Effector memory CD8-positive, alpha-beta T cell (primary cell): ENCODE measurements around the gene APBB2.

Source experiments
- ATAC-seq: fragments of 150-1000 bp; cut with Tn5 transposase; replicated peaks from 2 replicates; pipeline ENCODE4 v1.10.0; 2021; ENCODE audit warnings: mild to moderate bottlenecking, moderate library complexity
- DNase-seq, 3 experiments: peaks; one replicate each; pipeline ENCODE4 v3.0.0; 2021
- H3K27ac Mint-ChIP-seq, 2 donors: one replicate each; pipeline ENCODE4 v1.8.0; 2022; ENCODE audit warnings: mild to moderate bottlenecking in 2 of 2, mixed read lengths in 2 of 2, moderate library complexity in 2 of 2
- H3K27me3 Mint-ChIP-seq, 2 donors: one replicate each; pipeline ENCODE4 v1.8.0; 2022; ENCODE audit warnings: mixed read lengths in 2 of 2
- H3K36me3 Mint-ChIP-seq: one replicate; pipeline ENCODE4 v1.8.0; 2022; ENCODE audit warnings: mild to moderate bottlenecking, moderate library complexity, mixed read lengths; ENCODE audit not compliant: insufficient read depth
- H3K4me1 Mint-ChIP-seq, 2 donors: one replicate each; pipeline ENCODE4 v1.8.0; 2022; ENCODE audit warnings: low read depth in 2 of 2, mixed read lengths in 2 of 2
- H3K4me3 Mint-ChIP-seq, 2 donors: one replicate each; pipeline ENCODE4 v1.8.0; 2022; ENCODE audit warnings: mild to moderate bottlenecking in 2 of 2, mixed read lengths in 2 of 2, moderate library complexity in 2 of 2
- H3K9me3 Mint-ChIP-seq, 2 donors: one replicate each; pipeline ENCODE4 v1.8.0; 2022; ENCODE audit warnings: mixed read lengths in 2 of 2

The APBB2 gene

DNA sequence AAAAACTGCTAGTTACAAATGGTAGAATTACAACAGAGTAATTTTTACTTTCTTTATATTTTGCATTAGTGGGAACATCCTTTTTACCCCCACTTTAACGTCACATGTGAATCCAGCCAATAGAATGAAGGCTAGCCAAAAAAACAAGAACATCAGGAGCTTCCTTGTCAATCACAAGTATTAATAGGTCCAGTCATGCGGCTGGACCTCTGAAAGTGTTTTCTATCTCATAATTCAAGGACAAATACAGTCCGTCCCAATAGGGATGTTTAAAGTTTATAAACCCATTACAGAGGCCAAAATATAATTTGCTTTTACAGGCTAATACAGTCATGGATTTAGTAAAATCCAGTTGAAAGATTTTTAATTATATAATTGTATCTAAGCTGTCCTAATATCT is 110.7 kb downstream of the APBB2 start:
- Mint-ChIP-seq H3K27ac (no peak overlapping the region), H3K4me1 (no peaks in the 10 kb centered on the region)
- no peak for ATAC-seq

DNA sequence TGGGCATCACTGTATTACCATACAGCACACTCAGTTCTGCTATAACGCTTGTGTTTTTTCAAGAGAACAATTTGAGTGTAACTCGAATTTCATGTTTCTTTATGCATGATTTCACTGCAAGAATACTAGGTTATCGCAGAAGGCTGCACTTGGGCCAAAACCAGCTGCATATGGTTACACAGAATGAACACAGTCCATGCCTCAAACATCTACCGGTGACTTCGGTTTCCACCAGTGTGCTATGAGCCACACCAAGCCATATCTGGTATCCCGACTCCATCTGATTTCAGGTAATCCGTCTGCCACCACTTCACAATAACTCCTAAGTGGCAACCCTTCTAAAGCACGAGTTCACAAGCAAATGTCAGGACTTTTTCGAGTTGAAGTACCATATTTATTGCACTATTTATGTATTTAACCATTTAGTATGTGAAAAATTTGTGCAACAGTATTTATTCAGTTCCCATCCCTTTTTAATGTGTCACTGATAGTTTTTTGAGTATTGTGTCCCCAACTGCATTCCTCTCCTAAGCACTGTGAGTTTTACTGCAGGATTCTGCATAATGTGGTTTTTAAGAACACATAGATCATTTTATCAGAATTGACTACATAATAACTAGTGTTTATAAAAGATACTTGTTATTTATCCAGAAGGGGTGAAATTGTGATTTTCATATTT is 111.8 kb downstream of the APBB2 start:
- ATAC-seq: no peak
- H3K27me3 Mint-ChIP-seq: no peaks in the 10 kb centered on the region
- H3K9me3 Mint-ChIP-seq: no peaks in the 10 kb centered on the region
- H3K36me3 Mint-ChIP-seq: no peaks in the 10 kb centered on the region
- no peak for DNase-seq
- H3K4me1 Mint-ChIP-seq: no peaks in the 10 kb centered on the region
- H3K4me3 Mint-ChIP-seq: no peak overlapping the region
- H3K27ac Mint-ChIP-seq: no peak overlapping the region

More for the DNA sequence above, 110.7 kb downstream of the APBB2 start:
- H3K27me3 Mint-ChIP-seq: no peaks in the 10 kb centered on the region
- DNase-seq: no peak
- H3K9me3 Mint-ChIP-seq: no peaks in the 10 kb centered on the region
- no peaks in the 10 kb centered on the region for H3K36me3 Mint-ChIP-seq
- no peak overlapping the region for H3K4me3 Mint-ChIP-seq

DNA sequence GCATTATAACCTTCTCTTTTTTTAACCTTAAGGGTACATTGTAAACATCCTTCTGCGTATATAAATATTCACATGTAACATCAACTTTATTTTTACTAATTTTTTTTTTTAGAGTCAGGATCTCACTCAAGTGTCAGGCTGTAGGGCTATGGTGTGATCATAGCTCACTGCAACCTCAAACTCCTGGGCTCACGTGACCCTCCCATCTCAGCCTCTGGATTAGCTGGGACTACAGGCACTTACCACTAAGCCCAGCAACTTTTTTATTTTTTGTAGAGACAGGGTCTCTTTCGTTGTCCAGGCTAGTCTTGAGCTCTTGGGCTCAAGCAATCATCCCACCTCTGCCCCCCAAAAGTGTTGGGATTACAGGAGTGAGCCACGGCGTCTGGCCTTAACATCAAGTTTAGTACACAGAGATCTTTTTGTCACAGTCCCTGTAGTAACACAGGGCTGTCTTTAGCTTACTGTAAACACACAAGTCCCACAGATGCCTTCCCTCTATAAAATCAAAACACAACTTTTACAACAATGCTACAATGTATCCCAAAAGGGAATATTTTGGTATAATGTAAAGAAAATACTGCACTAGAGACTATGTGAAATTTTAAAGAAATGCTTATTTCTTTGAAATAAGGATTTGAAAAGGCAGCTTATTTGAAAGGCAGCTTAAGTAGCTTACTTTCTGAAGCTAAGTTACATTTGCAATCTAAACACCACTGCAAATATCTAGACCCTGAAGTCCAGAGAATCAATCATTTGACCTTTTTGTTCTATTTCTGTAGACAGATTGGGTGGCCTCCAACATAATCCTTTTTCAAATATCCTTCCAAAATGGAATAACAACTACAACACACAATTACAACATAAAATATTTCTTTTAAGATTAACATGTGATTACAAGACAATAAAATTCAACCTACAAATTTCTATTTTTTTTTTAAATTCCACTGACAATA is 116.0 kb downstream of the APBB2 start:
- ATAC-seq: no peak
- Mint-ChIP-seq H3K4me3 (no peak overlapping the region), H3K27me3 (no peaks in the 10 kb centered on the region)

DNA sequence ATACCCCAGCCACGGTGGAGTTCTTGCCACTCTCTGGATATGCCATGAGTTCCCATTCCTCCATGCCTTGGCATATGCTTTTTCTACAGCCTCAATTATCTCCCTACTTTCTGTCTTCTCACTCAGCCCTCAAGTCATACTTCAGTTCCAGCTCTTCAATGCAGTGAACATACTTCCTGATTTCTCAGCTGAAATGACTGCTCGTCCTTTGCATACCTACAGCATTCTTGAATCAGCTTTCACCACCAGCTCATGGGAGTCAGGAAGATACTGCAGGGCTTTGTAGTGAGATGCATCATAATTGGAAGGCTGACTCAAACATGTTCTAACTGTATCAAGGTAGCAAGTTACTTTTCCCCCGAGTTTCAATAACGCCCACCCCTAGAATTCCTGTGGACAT is 118.4 kb downstream of the APBB2 start:
- Mint-ChIP-seq H3K4me3 (no peak overlapping the region), H3K9me3 (peaks cover 0 to 3% of the 10 kb centered on the region in 2 donors), H3K27ac (no peak overlapping the region), H3K4me1 (no peaks in the 10 kb centered on the region), H3K36me3 (no peaks in the 10 kb centered on the region), H3K27me3 (no peaks in the 10 kb centered on the region)
- ATAC-seq (no peak), DNase-seq (no peak)

More for the DNA sequence above, 116.0 kb downstream of the APBB2 start:
- no peaks in the 10 kb centered on the region for H3K4me1 Mint-ChIP-seq
- H3K36me3 Mint-ChIP-seq: no peaks in the 10 kb centered on the region
- H3K9me3 Mint-ChIP-seq: peaks cover 0 to 3% of the 10 kb centered on the region in 2 donors
- H3K27ac Mint-ChIP-seq: no peak overlapping the region
- DNase-seq: no peak

DNA sequence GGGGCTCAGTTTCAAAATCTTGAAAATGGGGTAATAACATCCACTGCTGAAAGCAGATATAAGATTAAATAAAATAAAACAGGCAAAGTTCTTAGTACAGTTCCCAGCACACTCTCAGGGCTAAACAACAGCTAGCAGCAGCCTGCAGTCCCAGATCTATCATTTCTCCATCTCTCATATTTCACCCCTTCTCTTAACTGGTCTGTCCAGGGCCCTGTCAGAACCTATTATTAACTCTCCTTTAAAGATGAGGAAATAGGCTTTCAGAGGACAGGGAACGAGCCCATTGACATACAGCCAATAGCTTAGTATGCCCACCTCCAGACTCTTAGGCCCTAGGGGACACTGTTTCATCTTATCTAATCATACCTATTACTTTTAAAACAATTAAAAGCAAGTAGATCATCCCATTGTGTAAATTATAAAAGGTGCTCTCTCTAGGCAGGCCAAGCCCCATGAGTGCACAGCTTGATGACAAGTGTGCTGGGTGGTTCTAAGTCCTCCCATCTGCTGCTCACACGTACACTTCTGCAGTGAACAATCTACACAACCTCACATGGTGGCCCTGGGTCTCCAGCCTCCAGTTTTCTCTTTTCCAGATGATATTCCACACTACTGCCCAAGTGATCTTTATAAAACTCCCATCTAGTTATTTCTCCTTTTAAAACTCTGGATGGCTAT is 119.0 kb downstream of the APBB2 start:
- Mint-ChIP-seq H3K4me3 (no peak overlapping the region), H3K36me3 (no peaks in the 10 kb centered on the region), H3K4me1 (no peaks in the 10 kb centered on the region), H3K27ac (no peak overlapping the region), H3K9me3 (peaks cover 0 to 3% of the 10 kb centered on the region in 2 donors), H3K27me3 (no peaks in the 10 kb centered on the region)
- no peak for ATAC-seq
- DNase-seq: no peak

DNA sequence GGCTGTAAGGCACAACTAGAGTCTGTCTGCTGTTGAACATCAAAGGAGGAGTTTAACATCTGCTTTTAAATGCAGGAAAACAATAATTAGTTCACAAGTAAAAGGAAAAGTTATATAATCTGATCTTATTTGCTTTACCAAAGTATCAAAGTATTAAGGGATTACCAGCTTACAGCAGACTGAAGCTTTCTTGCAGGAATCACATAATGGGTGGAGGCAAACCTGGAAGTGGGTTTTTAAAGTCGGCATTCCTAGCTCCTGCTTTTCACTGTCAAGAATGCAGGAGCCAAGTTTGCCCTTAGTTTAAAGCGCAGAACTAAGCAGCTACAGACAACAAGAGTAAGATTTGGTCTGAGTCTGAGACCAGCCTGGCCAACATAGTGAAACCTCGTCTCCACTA is 122.2 kb downstream of the APBB2 start:
- peaks cover 0 to 3% of the 10 kb centered on the region in 2 donors for H3K9me3 Mint-ChIP-seq
- H3K27ac Mint-ChIP-seq: no peak overlapping the region
- DNase-seq (no peak), ATAC-seq (no peak)
- no peak overlapping the region for H3K4me3 Mint-ChIP-seq
- no peaks in the 10 kb centered on the region for H3K27me3 Mint-ChIP-seq
- H3K4me1 Mint-ChIP-seq: no peaks in the 10 kb centered on the region
- no peaks in the 10 kb centered on the region for H3K36me3 Mint-ChIP-seq

DNA sequence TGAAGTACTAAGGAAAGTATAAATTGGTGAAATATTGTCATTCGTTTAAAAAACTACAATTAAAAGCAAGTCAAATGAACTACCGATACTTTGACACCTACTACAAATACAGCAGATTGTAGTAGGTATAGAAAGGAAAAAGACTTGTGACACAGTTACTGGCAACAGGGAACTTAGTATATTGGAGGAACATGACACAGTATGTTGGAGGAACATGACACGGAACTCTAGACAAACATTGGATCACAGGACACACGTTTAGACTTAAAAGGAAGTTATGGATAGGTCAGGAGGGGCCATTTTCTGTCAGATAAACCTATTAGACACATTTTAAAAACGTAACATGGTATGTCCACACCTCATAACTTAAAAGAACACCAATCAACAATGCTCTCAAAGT is 132.5 kb downstream of the APBB2 start:
- DNase-seq: no peak
- H3K4me3 Mint-ChIP-seq: no peak overlapping the region
- H3K9me3 Mint-ChIP-seq: peaks cover 0 to 5% of the 10 kb centered on the region in 2 donors
- H3K36me3 Mint-ChIP-seq: no peaks in the 10 kb centered on the region
- no peaks in the 10 kb centered on the region for H3K27me3 Mint-ChIP-seq
- no peaks in the 10 kb centered on the region for H3K4me1 Mint-ChIP-seq
- H3K27ac Mint-ChIP-seq: no peak overlapping the region
- ATAC-seq: no peak

DNA sequence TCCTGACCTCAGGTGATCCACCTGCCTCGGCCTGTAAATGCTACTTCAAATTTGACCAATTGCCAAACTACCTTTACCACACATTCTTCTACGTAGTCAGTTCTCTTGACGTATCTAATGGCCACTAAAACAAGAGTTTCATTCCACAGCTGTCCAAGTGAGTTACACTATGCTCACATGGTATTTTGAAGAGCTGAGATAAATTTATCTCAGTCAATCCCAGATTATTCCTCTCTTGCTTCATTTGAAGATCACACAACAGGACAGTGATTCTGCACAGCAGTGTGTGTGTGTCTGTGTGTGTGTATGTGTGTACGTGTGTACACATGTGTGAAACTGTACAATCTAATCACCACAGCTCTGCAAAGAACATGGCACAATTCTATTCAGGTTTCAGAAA is 133.4 kb downstream of the APBB2 start:
- ATAC-seq (no peak), DNase-seq (no peak)
- H3K36me3 Mint-ChIP-seq: no peaks in the 10 kb centered on the region
- no peak overlapping the region for H3K4me3 Mint-ChIP-seq
- no peaks in the 10 kb centered on the region for H3K4me1 Mint-ChIP-seq
- peaks cover 0 to 2% of the 10 kb centered on the region in 2 donors for H3K9me3 Mint-ChIP-seq
- no peaks in the 10 kb centered on the region for H3K27me3 Mint-ChIP-seq
- H3K27ac Mint-ChIP-seq: no peak overlapping the region

DNA sequence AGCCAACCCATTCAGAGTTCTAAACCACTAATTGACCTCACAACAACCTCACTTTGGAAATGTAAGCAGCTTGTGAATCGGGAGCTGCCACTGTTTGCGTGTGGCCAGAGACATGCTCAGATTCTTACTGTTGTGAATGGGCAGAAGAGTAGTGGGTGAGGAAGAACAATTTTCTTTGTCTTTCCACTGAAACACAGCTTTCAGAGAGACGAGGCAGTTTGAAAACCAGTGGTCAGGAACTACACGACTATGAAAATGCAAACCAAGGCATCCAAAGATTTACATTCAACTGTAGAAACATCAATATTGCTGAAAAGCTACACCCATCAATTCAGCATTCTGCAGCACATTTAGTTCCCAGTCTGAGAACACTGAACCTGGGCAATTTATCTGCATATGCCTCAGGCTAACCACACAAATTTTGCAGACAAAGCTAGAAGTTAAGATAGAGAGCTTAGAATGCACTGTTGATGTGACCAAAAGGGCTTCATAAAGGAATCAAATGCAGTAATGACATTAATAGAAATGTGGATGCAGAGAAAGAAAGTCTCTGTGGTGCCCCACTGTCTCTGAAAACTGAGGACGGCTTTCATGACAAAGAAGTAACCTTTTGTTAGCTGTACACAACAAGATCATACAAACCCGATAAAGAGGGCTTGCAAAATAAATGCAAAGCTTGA is 134.3 kb downstream of the APBB2 start:
- no peak overlapping the region for H3K4me3 Mint-ChIP-seq
- H3K27ac Mint-ChIP-seq: no peak overlapping the region
- no peaks in the 10 kb centered on the region for H3K27me3 Mint-ChIP-seq
- ATAC-seq: no peak
- no peaks in the 10 kb centered on the region for H3K36me3 Mint-ChIP-seq
- no peaks in the 10 kb centered on the region for H3K4me1 Mint-ChIP-seq
- no peak for DNase-seq
- peaks cover 0 to 2% of the 10 kb centered on the region in 2 donors for H3K9me3 Mint-ChIP-seq

DNA sequence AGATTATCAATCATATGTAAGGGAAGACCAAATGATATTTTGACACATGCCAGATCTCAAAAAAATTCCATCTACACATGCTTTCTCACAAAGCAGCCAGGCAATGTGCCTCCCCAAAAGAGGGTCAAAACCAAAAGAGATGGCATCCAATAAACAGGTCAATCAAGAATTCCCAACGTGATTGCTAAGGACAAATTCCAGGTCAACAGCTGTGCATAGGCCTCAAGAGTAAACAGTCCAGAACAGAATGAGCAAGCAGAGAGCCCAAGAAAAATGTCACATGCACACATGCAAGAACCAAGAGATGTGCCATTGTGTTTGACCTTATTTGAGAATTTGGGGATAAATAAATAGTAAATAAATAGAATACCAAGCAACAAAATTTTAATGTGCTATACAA is 136.7 kb downstream of the APBB2 start:
- Mint-ChIP-seq H3K9me3 (peaks cover 0 to 2% of the 10 kb centered on the region in 2 donors), H3K27me3 (no peaks in the 10 kb centered on the region), H3K4me3 (no peak overlapping the region), H3K27ac (no peak overlapping the region), H3K4me1 (no peaks in the 10 kb centered on the region), H3K36me3 (no peaks in the 10 kb centered on the region)
- DNase-seq (no peak), ATAC-seq (no peak)

DNA sequence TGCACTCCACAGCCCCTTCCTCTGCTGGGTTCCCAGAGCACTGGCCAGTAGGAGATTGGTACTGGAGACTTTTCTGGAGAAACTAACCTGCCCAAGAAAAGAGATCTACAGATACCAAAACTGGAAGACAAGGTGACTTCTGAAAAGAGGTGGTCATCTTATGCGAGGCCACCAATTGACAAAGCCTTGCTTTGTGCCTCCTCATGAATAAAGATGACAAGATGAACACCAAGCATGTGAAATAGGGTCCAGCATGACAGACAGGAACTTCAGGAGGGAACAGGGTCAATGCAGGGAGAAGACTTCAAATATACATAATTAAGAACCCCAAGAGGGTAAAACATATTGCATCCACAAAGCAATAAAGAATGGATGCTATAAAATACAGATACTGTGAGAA is 137.9 kb downstream of the APBB2 start:
- Mint-ChIP-seq H3K4me3 (no peak overlapping the region), H3K27me3 (no peaks in the 10 kb centered on the region), H3K9me3 (peaks cover 0 to 2% of the 10 kb centered on the region in 2 donors), H3K4me1 (no peaks in the 10 kb centered on the region), H3K27ac (no peak overlapping the region), H3K36me3 (no peaks in the 10 kb centered on the region)
- ATAC-seq (no peak), DNase-seq (no peak)

DNA sequence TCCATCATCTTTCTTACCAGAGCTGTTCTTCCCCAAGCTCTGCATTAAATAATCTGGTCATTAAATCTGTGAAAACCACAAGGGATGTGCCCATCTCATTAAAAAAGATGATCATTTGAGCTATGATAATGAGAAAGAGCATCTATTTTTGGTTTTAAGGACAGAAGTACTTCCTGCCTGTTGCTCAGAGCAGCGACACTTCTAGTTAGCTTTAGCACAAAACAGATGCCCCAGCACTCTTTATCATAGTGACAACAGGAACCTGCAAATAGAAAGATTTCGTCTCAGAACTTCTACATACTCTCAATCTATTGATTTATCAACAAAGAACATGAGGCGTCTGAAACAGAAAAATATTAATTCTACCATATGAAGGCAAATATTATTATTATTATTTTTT is 140.1 kb downstream of the APBB2 start:
- DNase-seq: no peak
- H3K27ac Mint-ChIP-seq: no peak overlapping the region
- peaks cover 0 to 2% of the 10 kb centered on the region in 2 donors for H3K9me3 Mint-ChIP-seq
- H3K36me3 Mint-ChIP-seq: no peaks in the 10 kb centered on the region
- H3K27me3 Mint-ChIP-seq: no peaks in the 10 kb centered on the region
- H3K4me3 Mint-ChIP-seq: no peak overlapping the region
- ATAC-seq: no peak
- H3K4me1 Mint-ChIP-seq: no peaks in the 10 kb centered on the region
